HG03103 (cell line): ENCODE measurements around the gene TMEM164.
A peak's percentile ranks its signal among the peaks of the same experiment; 100 is the strongest.
"Not testable (repeated sequence)": the region's sequence is repeated elsewhere in the genome, so short reads cannot be mapped to it uniquely, and the experiment has no call there.

Experiments
- ATAC-seq: cut with Tn5 transposase; IDR thresholded peaks from one replicate; pipeline ENCODE4 v1.9.1; 2021; ENCODE audit warnings: low read depth; ENCODE audit not compliant: unreplicated experiment

Gene TMEM164

GRCh38 chrX:110123331-110123782, 120.4 kb downstream of the TMEM164 start:
- ATAC-seq: no peak

DNA sequence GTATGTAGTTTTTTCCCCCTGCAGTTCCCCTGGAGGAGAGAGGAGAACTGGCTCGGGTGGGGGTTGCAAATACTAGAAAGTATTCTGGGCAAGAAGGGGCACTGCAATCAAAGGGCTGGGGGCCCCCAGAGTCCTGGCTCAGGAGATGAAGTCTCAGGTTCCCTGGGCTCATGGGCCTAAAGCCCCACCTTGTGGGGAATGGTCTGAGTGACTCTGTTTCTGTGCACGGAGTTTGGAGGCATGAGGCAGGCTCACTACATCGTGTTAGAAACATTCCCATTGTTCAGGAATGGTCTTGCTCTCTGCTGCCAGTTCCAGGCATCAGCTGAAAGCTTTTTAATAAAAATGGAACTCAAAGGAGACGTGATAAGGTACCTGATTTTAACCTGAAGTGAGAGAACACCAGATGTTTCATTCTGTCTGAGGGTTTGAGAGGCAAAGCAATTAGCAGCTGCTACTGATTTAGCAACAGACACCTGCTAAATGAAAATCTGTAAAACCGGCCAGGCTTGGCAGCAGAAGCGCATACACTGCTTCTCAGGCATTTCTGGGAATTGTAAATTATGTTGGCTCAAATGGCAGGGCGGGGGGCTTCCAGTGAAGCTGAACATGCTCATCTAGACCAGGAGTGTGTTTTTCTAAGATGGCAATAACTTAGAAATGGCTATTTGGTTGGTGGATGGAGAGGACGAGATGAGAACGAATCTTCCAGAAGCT, 122.7 kb downstream of the TMEM164 start:
- no peak for ATAC-seq

DNA sequence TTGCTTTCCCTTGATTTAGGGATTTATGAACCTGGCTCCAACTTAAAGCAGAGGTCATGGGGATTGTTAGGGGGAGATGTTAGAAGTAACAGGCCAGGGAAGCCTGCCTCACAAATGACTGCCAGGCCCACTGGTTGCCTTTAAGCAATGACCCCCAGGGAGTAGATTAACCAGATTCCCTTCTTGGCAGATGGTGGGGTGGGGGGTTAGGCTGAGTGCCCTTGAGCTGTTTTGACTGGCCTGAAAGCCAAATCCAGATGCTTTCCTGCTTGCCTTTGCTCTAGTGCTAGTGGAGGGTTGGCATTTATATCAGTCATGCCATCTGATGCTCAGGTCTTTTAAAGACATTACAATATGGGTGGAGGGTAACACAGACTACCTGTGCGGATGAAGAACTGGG, 128.1 kb downstream of the TMEM164 start:
- no peak for ATAC-seq

DNA sequence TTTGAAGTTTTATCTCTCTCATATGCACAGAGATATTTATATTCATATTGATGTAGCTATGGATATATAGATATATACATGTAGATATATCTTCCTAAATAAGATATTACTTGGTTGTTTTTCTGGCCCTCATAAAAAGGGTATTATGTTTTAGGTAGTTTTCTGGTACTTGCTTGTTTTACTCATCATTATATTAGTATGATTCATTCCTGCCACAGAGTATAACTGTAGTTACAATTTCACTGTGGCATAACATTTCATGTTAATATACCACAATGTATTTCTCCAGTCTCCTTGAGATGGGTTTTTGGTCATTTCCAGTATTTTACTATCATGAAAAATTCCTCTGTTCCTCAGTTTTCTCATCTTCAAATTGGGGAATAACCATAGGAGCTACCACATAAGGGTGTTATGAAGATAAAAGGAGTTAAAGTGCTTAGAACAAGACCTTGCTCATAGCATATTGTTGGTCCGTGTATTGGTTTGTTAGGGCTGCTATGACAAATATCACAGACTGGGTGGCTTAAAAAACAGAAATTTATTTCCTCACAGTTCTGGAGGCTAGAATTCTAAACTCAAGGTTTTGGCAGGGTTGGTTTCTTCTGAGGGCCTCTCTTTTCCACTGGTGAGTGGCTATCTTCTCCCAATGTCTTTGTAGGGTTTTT, 129.7 kb downstream of the TMEM164 start:
- ATAC-seq: no peak

DNA sequence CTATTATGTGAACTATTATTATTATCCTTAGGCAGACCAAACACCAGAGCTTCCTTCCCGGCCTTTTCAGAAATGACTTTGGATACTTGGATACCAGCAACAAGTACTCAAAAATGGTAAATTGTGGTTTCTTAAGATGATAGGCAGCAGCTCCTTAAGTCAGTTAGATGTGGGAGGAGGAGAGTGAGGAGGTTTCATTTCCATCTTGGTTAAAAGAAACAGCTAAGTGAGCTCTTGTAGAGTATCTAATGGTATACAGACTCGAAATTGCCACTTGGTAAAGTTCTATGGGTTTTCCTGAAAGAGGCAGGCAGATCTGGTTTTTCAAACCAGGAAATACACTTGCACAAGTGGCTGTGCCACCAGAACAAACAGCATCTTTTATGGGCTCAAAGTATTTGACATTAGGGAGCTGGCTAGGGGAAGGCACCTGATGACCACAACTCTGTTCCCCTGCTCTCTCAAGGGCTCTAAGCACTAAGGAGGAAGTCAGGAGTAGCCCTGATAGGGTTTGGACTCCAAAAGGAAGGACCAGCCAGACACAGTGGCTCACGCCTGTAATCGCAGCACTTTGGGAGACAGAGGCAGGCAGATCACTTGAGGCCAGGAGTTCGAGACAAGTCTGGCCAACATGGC, 130.9 kb downstream of the TMEM164 start:
- ATAC-seq: peak; percentile 52

DNA sequence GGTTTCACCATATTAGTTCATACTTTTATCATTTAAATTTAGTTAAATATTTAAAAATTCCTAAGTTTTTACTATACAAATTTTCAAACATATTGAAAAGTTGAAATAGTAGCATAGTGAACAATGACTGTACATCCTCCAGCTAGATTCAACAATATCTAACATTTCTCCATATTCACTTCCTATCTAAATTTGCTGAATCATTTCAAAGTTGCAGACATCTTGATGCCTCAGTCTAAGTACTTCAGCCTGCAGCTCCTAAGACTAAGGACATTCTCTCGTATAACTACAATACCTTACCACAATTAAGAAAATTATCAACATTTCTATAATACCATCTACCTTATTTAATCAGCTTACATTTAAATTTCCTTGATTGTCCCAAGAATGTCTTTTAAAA, 132.7 kb downstream of the TMEM164 start:
- ATAC-seq: no peak

DNA sequence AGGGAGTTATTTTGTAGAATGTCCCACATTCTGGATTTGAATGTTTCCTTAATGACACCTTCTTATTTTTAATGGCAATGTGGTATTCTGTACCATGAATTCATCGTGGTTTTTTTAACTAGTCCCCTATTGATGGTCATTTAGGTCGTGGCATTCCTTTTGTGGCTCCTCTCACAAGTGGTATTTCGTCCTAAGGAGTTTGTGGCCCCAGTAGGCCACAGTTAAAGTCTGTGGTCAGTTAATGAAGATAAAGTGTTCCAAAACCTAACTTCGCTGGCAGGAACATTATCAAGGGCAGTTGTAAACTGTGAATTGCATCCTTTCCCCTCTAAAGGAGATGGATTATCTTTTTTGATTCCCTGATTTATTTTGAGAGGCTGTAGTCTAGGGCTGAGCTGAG, 133.2 kb downstream of the TMEM164 start:
- no peak for ATAC-seq

DNA sequence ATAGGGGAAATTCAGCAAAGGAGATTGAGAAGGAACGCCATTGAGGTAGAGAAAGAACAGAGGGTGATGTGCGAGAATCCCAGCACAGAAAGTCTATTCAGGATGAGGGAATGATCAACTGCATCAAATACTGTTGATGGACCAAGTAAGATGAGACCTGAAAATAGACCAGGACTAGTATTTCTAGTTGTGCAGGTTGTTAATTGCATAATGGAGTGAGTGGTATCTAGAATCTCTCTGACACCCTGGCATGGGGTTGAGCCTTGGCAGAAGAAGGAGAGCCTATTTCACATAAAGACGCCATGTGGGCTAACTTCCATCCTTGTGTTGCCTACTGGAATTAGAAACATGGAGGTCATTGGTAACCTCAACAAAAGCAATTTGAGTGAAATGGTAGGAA, 135.6 kb downstream of the TMEM164 start:
- no peak for ATAC-seq

- ATAC-seq: no peak
Measured at GRCh38 chrX:110139172-110139571, 136.3 kb downstream of the TMEM164 start.

DNA sequence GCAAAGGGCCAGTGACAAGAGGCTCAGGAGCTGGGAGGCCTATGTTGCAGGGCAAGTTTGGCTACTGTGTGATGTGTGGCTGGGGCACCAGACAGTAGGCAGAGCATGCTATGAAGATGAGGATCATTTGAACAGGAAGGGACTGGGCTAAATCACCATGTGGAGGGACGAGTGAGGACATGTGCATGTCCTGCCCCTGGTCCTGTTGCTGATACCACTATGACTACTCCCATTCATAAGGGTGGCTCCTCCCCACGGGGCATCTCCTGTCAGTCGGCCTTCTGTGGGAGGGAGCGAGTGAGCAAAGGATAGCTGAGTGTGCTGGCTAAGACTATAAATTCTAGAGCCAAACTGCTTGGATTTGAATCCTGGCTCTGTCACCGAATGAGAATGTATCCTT, 139.2 kb downstream of the TMEM164 start:
- no peak for ATAC-seq

- no peak for ATAC-seq
Measured at GRCh38 chrX:110143454-110144210, 140.7 kb downstream of the TMEM164 start.

- ATAC-seq: no peak
Measured at GRCh38 chrX:110145311-110145710, 142.4 kb downstream of the TMEM164 start.

DNA sequence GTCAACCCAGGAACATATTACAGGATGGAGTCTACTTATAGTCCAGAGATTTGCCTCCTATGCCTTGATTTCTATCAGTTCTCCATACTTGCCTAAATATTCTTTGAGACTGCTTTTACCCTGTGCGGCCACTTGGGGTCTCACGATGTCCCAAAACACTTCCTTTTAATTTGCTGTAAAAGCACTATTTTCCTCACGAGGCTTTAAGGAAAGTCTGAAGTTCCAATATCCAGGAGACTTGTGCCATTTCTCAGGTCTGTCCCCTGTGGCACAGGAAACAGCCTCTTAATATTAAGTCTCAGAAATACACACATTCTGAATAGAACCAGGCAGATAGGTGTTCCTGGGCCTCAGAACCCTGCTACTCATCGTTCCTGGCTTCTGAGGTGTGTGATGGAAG, 142.9 kb downstream of the TMEM164 start:
- ATAC-seq: no peak

DNA sequence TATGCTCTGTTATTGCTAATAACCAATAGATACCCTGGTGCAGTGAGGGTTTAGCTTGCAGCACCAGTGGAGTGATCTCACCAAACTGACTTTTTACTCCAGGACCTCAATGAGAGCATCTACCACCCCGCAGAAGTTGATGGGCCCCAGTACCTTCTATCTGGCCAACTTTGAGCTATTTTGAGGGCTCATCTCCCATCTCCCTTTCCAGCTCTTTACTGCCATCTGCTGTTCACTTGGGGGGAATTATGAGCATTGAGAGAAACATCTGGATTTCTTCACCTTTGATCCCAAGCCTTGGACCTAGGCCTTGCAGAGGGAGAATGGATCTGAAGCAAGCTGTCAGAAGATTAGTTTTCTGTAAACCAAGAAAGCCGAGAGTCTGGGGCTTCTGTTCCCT, 143.6 kb downstream of the TMEM164 start:
- no peak for ATAC-seq

- no peak for ATAC-seq
Measured at GRCh38 chrX:110153244-110153643, 150.3 kb downstream of the TMEM164 start.

DNA sequence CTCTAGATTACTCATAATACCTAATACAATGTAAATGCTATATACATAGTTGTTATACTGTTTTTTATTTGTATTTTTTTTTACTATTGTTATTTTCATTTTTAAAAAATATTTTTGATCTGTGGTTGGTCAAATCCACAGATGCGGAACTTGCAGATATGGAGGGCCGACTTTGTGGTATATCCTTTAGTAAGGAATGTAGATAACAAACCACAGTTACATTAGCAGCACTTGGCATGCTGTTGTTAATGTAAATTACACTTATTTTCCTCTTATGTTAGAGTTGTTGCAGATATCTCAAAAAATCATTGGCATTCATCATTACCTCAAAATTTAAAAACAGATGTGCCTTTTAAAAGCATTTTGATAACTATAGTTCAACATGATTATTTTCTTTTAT, 151.0 kb downstream of the TMEM164 start:
- ATAC-seq: no peak

DNA sequence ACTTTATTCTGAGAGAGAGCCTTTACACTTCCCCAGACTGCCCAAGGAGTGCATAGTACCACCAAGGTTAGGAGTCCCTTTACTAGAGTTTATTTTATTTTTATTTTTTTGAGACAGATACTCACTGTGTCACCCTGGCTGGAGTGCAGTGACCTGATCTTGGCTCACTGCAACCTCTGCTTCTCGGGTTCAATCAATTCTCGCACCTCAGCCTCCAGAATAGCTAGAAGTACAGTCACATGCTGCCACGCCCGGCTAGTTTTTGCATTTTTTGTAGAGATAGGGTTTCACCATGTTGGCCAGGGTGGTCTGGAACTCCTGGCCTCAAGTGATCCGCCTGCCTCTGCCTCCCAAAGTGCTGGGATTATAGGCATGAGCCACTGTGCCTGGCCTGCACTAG, 151.4 kb downstream of the TMEM164 start:
- not testable (repeated sequence) for ATAC-seq

- ATAC-seq: no peak
Measured at GRCh38 chrX:110155759-110156158, 152.8 kb downstream of the TMEM164 start.

- no peak for ATAC-seq
Measured at GRCh38 chrX:110156167-110156754, 153.3 kb downstream of the TMEM164 start.

DNA sequence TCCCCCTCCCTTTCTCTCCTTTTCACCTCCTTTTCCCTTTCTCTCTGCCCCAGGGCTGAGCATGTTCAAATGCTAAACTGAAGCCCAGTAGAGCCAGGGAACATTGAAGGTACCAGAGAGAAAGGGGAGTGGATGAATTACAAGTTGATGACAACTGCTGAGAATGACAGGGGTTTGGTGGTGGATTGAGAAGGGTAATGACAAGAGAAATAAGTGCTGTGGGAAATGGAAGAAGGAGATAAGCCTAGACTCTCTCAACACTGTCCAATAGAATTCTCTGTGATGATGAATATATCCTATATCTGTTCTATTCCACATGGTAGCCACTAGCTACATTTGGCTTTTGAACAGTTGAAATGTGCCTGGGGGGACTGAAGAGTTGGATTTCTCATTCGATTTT, 154.5 kb downstream of the TMEM164 start:
- ATAC-seq: no peak

- no peak for ATAC-seq
Measured at GRCh38 chrX:110159235-110159634, 156.3 kb downstream of the TMEM164 start.
